H1 (cell line): ENCODE data around the gene CCDC77. TPM values are rescaled to one million over a fixed set of nuclear protein-coding genes. Genes with fewer than 3 reads are reported as not detected.

Experiments
- BCL11A ChIP-seq, 2 experiments: IDR thresholded peaks; one replicate each; pipeline ENCODE4 v1.6.1; 2011; ENCODE audit warnings: low read depth in 2 of 2, low read length in 2 of 2, mild to moderate bottlenecking in 2 of 2
- CHD1 ChIP-seq: IDR thresholded peaks from 2 replicates; pipeline ENCODE4 v1.6.1; 2012; ENCODE audit warnings: low read depth, low read length, improper control_type of control experiment
- CHD2 ChIP-seq: IDR thresholded peaks from 2 replicates; pipeline ENCODE4 v1.6.1; 2012; ENCODE audit warnings: low read length, improper control_type of control experiment
- EZH2 ChIP-seq: fragments of 200-600 bp; sonication (generic); IDR thresholded peaks from 2 replicates; pipeline ENCODE4 v1.7.1; 2012; ENCODE audit warnings: low read depth, mild to moderate bottlenecking, moderate library complexity, low read length, inconsistent platforms; ENCODE audit not compliant: severe bottlenecking
- HDAC2 ChIP-seq, 2 experiments: fragments of 300-600 bp in 1 of 2; sonication (generic) in 1 of 2; IDR thresholded peaks; 2 replicates each; pipeline ENCODE4 v1.6.1; 2011 to 2012; ENCODE audit warnings: low read depth in 2 of 2, low read length in 2 of 2, mild to moderate bottlenecking in 2 of 2, moderate library complexity in 2 of 2, borderline replicate concordance in 1 of 2, inconsistent platforms in 1 of 2
- JUND ChIP-seq: IDR thresholded peaks from 2 replicates; pipeline ENCODE4 v1.6.1; 2011; ENCODE audit warnings: mild to moderate bottlenecking, improper control_type of control experiment, low read length
- KDM1A ChIP-seq: fragments of 200-600, 300-600 bp; sonication (generic); IDR thresholded peaks from 2 replicates; pipeline ENCODE4 v1.7.1; 2016; ENCODE audit warnings: mild to moderate bottlenecking, low read length, borderline replicate concordance
- KDM4A ChIP-seq: IDR thresholded peaks from one replicate; pipeline ENCODE4 v1.7.1; 2012; ENCODE audit warnings: low read depth, mild to moderate bottlenecking, moderate library complexity, low read length, inconsistent platforms; ENCODE audit not compliant: severe bottlenecking
- NRF1 ChIP-seq: IDR thresholded peaks from 2 replicates; pipeline ENCODE4 v1.6.1; 2011; ENCODE audit warnings: mild to moderate bottlenecking, low read depth, low read length, improper control_type of control experiment
- PHF8 ChIP-seq: fragments of 200-600 bp; sonication (generic); conservative IDR thresholded peaks from 2 replicates; pipeline ENCODE4 v1.7.1; 2012; ENCODE audit warnings: low read depth, mild to moderate bottlenecking, inconsistent platforms, low read length, moderate library complexity
- RBBP5 ChIP-seq: IDR thresholded peaks from 2 replicates; pipeline ENCODE4 v1.7.1; 2012; ENCODE audit warnings: low read depth, mild to moderate bottlenecking, inconsistent platforms, low read length, moderate library complexity, borderline replicate concordance
- SAP30 ChIP-seq: fragments of 300-600 bp; sonication (generic); IDR thresholded peaks from 2 replicates; pipeline ENCODE4 v1.7.1; 2012; ENCODE audit warnings: low read length, moderate library complexity, mild to moderate bottlenecking, inconsistent platforms; ENCODE audit not compliant: insufficient read depth, insufficient replicate concordance
- TCF12 ChIP-seq: IDR thresholded peaks from 2 replicates; pipeline ENCODE4 v1.6.1; 2011; ENCODE audit warnings: low read depth, mild to moderate bottlenecking, low read length
- polyA plus RNA-seq, 7 experiments: library from polyadenylated mRNA; depleted of rRNA in 3 of 7; stranded (reverse) in 5 of 7; unstranded in 2 of 7; fragments of >200 nt in 5 of 7; fragments of 200-250 nt in 2 of 7; gene quantifications; 1 replicate in 5 of 7; 2 replicates in 1 of 7; 4 replicates in 1 of 7; pipeline versions ENCODE4 v1.2.1 to v1.2.3, GENCODE V29; 2011 to 2013; ENCODE audit warnings: missing spikeins in 2 of 7, mixed read lengths in 2 of 7
- total RNA-seq: library from RNA; stranded (reverse); fragmentation: NEBNext Ultra II Directional; extraction: Animal tissue kit (Norgen Biotek cat#: 25700); gene quantifications from 2 replicates; pipeline ENCODE4 v1.2.1, GENCODE V29; 2021
- TF ChIP-seq, protein P1 (sequence below): IDR thresholded peaks from 2 replicates; pipeline ENCODE4 v1.6.1; 2012; ENCODE audit warnings: low read length, inconsistent platforms
- TF ChIP-seq, protein P2 (sequence below): IDR thresholded peaks from 2 replicates; pipeline ENCODE4 v1.6.1; 2011; ENCODE audit warnings: low read length, improper control_type of control experiment
- TF ChIP-seq, protein P3 (sequence below), 3 experiments: IDR thresholded peaks; 1 replicate in 2 of 3; 2 replicates in 1 of 3; pipeline versions ENCODE4 v1.5.1 to v1.6.1; 2011; ENCODE audit warnings: low read length in 3 of 3, mild to moderate bottlenecking in 3 of 3, inconsistent platforms in 2 of 3, low read depth in 1 of 3, moderate library complexity in 1 of 3; ENCODE audit not compliant: insufficient read depth in 1 of 3; ENCODE audit errors: control extremely low read depth in 1 of 3

The CCDC77 gene
- total and polyA plus RNA-seq, 2 of the 8 experiments (the other 6 are each of a cell fraction or from before 2014, with no cell fraction given), result 10.3 to 30.4 TPM

DNA sequence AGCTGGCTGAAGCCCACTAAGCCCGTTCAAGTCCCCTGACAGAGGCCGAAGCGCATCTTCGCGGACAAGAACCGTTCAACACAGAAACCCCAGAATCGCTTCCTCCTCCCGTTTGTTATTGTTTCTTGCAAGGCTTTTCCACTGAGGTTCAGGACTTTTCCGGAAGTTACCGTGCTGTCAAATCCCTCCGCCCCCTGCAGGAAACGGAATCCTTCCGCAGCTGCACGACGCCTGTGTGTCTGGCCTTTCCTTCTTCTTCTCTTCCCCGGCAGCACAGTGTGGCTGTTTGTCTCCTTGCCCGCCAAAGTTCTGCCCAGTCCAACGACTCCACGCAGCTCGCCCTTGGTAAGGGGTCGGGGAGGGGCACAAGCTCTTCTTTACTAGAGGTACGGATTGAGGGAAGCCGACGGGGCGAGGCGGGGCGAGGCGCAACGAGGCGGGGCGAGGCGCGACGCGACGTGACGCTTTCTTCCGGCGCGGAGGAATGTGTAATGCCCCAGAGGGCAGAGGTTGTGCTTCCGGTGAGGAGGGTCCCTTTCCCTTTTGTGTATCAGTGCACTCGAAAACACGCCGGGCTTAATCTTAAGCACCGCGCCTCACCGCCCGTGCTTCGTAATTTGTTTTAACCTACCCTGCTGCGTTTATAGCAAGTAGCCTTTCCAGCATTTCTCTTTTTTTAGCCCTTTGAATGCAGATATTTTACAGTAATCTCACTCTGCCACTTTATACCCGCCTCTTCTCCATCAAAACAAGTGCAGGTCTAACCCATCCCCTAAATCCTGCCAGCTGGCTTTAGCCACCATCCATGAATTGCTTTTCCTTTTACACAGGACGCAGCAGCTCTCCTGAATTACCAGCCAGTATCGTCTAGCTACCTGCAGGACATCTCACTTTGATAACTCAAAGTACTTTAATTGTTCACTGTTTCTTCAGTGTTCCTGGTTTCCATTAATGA, 12.0 kb upstream of the CCDC77 start, which contains the start of gene KDM5A (continued):
- TF ChIP-seq, protein P1, sequence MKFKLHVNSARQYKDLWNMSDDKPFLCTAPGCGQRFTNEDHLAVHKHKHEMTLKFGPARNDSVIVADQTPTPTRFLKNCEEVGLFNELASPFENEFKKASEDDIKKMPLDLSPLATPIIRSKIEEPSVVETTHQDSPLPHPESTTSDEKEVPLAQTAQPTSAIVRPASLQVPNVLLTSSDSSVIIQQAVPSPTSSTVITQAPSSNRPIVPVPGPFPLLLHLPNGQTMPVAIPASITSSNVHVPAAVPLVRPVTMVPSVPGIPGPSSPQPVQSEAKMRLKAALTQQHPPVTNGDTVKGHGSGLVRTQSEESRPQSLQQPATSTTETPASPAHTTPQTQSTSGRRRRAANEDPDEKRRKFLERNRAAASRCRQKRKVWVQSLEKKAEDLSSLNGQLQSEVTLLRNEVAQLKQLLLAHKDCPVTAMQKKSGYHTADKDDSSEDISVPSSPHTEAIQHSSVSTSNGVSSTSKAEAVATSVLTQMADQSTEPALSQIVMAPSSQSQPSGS, result no peak; the same call in 1 of the 2 replicates
- TF ChIP-seq SAP30, result peak; percentile 81
- TF ChIP-seq PHF8, result peak; percentile 76
- TF ChIP-seq, protein P2, sequence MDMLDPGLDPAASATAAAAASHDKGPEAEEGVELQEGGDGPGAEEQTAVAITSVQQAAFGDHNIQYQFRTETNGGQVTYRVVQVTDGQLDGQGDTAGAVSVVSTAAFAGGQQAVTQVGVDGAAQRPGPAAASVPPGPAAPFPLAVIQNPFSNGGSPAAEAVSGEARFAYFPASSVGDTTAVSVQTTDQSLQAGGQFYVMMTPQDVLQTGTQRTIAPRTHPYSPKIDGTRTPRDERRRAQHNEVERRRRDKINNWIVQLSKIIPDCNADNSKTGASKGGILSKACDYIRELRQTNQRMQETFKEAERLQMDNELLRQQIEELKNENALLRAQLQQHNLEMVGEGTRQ, result no peak
- TF ChIP-seq RBBP5, result peak; percentile 80; the same call in 1 of the 2 replicates
- no peak for TF ChIP-seq TCF12
- no peak for TF ChIP-seq KDM1A
- no peak for TF ChIP-seq CHD1
- no peak for TF ChIP-seq EZH2
- no peak for TF ChIP-seq NRF1
- no peak for TF ChIP-seq BCL11A (IDR thresholded peaks at IDR 0.05; ENCODE audit: low read depth in 2 of 2, low read length in 2 of 2)
- TF ChIP-seq KDM4A, result peak; percentile 90
- TF ChIP-seq, protein P3, sequence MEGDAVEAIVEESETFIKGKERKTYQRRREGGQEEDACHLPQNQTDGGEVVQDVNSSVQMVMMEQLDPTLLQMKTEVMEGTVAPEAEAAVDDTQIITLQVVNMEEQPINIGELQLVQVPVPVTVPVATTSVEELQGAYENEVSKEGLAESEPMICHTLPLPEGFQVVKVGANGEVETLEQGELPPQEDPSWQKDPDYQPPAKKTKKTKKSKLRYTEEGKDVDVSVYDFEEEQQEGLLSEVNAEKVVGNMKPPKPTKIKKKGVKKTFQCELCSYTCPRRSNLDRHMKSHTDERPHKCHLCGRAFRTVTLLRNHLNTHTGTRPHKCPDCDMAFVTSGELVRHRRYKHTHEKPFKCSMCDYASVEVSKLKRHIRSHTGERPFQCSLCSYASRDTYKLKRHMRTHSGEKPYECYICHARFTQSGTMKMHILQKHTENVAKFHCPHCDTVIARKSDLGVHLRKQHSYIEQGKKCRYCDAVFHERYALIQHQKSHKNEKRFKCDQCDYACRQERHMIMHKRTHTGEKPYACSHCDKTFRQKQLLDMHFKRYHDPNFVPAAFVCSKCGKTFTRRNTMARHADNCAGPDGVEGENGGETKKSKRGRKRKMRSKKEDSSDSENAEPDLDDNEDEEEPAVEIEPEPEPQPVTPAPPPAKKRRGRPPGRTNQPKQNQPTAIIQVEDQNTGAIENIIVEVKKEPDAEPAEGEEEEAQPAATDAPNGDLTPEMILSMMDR (IDR thresholded peaks at IDR 0.05; ENCODE audit: control extremely low read depth in 1 of 3, insufficient read depth in 1 of 3, low read depth in 1 of 3, low read length in 3 of 3), result peak in 1 of 3 experiments; percentile 15; a peak in 1 of 4 replicates
- peak; percentile 91 for TF ChIP-seq CHD2
- peak; percentile 27 to 90; a peak in 3 of 4 replicates for TF ChIP-seq HDAC2 (IDR thresholded peaks at IDR 0.05; ENCODE audit: borderline replicate concordance in 1 of 2, low read depth in 2 of 2, low read length in 2 of 2)
- no peak for TF ChIP-seq JUND
